Liver (tissue), 9 donors: ENCODE data around the gene SEC61B. TPM values are rescaled to one million over a fixed set of nuclear protein-coding genes. Genes with fewer than 3 reads are reported as not detected.

Source experiments
- DNase-seq: peaks from one replicate; pipeline ENCODE4 v3.0.0-alpha.2; 2017; ENCODE audit warnings: low spot score
- H3K27ac ChIP-seq, 2 donors: one replicate each; pipeline ENCODE4 v1.7.0; 2013; ENCODE audit warnings: inconsistent platforms in 2 of 2, low read length in 2 of 2, control low read depth in 1 of 2, low read depth in 1 of 2, mild to moderate bottlenecking in 1 of 2
- H3K27me3 ChIP-seq, 4 donors: one replicate each; pipeline versions ENCODE4 v1.6.1 to v1.7.0; 2013; ENCODE audit warnings: low read length in 3 of 4, inconsistent platforms in 1 of 4, mild to moderate bottlenecking in 1 of 4, moderate library complexity in 1 of 4; ENCODE audit not compliant: control insufficient read depth in 4 of 4, insufficient read depth in 4 of 4
- H3K36me3 ChIP-seq, 4 donors: one replicate each; pipeline versions ENCODE4 v1.6.1 to v1.7.0; 2013; ENCODE audit warnings: low read length in 3 of 4, mild to moderate bottlenecking in 3 of 4, low read depth in 1 of 4, moderate library complexity in 1 of 4; ENCODE audit not compliant: control insufficient read depth in 4 of 4, insufficient read depth in 3 of 4
- H3K4me1 ChIP-seq, 4 donors: one replicate each; pipeline versions ENCODE4 v1.6.1 to v1.7.0; 2013; ENCODE audit warnings: low read length in 3 of 4, mild to moderate bottlenecking in 3 of 4, moderate library complexity in 1 of 4; ENCODE audit not compliant: control insufficient read depth in 4 of 4, insufficient read depth in 4 of 4
- H3K4me3 ChIP-seq, 3 donors: one replicate each; pipeline versions ENCODE4 v1.6.1 to v1.7.0; 2013; ENCODE audit warnings: low read length in 3 of 3, control low read depth in 1 of 3, low read depth in 1 of 3, mild to moderate bottlenecking in 1 of 3
- H3K9ac ChIP-seq, 2 donors: one replicate each; pipeline ENCODE4 v1.7.0; 2013; ENCODE audit warnings: low read length in 2 of 2, mild to moderate bottlenecking in 2 of 2, moderate library complexity in 2 of 2, control low read depth in 1 of 2, low read depth in 1 of 2
- H3K9me3 ChIP-seq, 4 donors: one replicate each; pipeline versions ENCODE4 v1.6.1 to v1.7.0; 2013; ENCODE audit warnings: low read length in 3 of 4; ENCODE audit not compliant: control insufficient read depth in 4 of 4
- EGR1 ChIP-seq, 2 donors: IDR thresholded peaks; 2 replicates each; pipeline ENCODE4 v1.6.1; 2016 to 2018; ENCODE audit warnings: antibody characterized with exemption in 2 of 2, low read depth in 2 of 2
- GABPA ChIP-seq, 2 donors: IDR thresholded peaks in 1 of 2; conservative IDR thresholded peaks in 1 of 2; 2 replicates each; pipeline ENCODE4 v1.6.1; 2016; ENCODE audit warnings: antibody characterized with exemption in 2 of 2, mild to moderate bottlenecking in 1 of 2, moderate library complexity in 1 of 2
- HNF4A ChIP-seq, 2 donors: conservative IDR thresholded peaks; 2 replicates each; pipeline ENCODE4 v1.6.1; 2016; ENCODE audit warnings: antibody characterized with exemption in 2 of 2, mild to moderate bottlenecking in 2 of 2
- HNF4G ChIP-seq: IDR thresholded peaks from 2 replicates; pipeline ENCODE4 v1.6.1; 2016; ENCODE audit warnings: antibody characterized with exemption
- JUND ChIP-seq, 2 donors: IDR thresholded peaks; 2 replicates each; pipeline ENCODE4 v1.6.1; 2016; ENCODE audit warnings: antibody characterized with exemption in 2 of 2
- NR2F2 ChIP-seq: IDR thresholded peaks from 2 replicates; pipeline ENCODE4 v1.6.1; 2016; ENCODE audit warnings: antibody characterized with exemption
- RAD21 ChIP-seq, 2 donors: IDR thresholded peaks; 2 replicates each; pipeline ENCODE4 v1.6.1; 2016; ENCODE audit warnings: antibody characterized with exemption in 2 of 2, mild to moderate bottlenecking in 2 of 2
- REST ChIP-seq: IDR thresholded peaks from 2 replicates; pipeline ENCODE4 v1.6.1; 2016; ENCODE audit warnings: antibody characterized with exemption, mild to moderate bottlenecking
- SP1 ChIP-seq: IDR thresholded peaks from 2 replicates; pipeline ENCODE4 v1.6.1; 2018; ENCODE audit warnings: antibody characterized with exemption, mild to moderate bottlenecking
- TAF1 ChIP-seq: conservative IDR thresholded peaks from 2 replicates; pipeline ENCODE4 v1.6.1; 2016; ENCODE audit warnings: antibody characterized with exemption, mild to moderate bottlenecking
- YY1 ChIP-seq: IDR thresholded peaks from 2 replicates; pipeline ENCODE4 v1.6.1; 2016; ENCODE audit warnings: antibody characterized with exemption, mild to moderate bottlenecking
- WGBS: extraction: QIAGEN DNeasy Blood & Tissue Kit; methylation state at CpG from one replicate; pipeline ENCODE4 v1.1.7; 2013; 5-methylcytosine and 5-hydroxymethylcytosine counted together
- polyA plus RNA-seq, 2 donors: library from polyadenylated mRNA; stranded (reverse) in 1 of 2; unstranded in 1 of 2; fragments of 200-250 nt in 1 of 2; fragments of >200 nt in 1 of 2; fragmentation: Nextera tagmentation in 1 of 2; extraction: Ambion mirVana in 1 of 2; gene quantifications; one replicate each; pipeline versions ENCODE4 v1.2.1 to v1.2.3, GENCODE V29; 2013 to 2015
- total RNA-seq, 2 donors: library from RNA; depleted of rRNA; stranded (reverse); fragments of >200 nt; gene quantifications; one replicate each; pipeline ENCODE4 v1.2.3, GENCODE V29; 2014
- TF ChIP-seq, protein P1 (sequence below): fragments of 150-350 bp; IDR thresholded peaks from 2 replicates; pipeline ENCODE4 v1.5.1; 2017; ENCODE audit warnings: improper control_type of control experiment, low read depth, low read length; ENCODE audit not compliant: missing input control
- TF ChIP-seq, protein P2 (sequence below): IDR thresholded peaks from 2 replicates; pipeline ENCODE4 v1.6.1; 2016; ENCODE audit warnings: antibody characterized with exemption
- TF ChIP-seq, protein P3 (sequence below): IDR thresholded peaks from 2 replicates; pipeline ENCODE4 v1.6.1; 2016; ENCODE audit warnings: antibody characterized with exemption
- donor health status: healthy.
- donor health status: healthy.
- donor health status: healthy.
- donor health status: healthy.
- donor health status: healthy.

SEC61B gene
- total and polyA plus RNA-seq, 4 donors: 84.1 to 431 (median 228) TPM

DNA sequence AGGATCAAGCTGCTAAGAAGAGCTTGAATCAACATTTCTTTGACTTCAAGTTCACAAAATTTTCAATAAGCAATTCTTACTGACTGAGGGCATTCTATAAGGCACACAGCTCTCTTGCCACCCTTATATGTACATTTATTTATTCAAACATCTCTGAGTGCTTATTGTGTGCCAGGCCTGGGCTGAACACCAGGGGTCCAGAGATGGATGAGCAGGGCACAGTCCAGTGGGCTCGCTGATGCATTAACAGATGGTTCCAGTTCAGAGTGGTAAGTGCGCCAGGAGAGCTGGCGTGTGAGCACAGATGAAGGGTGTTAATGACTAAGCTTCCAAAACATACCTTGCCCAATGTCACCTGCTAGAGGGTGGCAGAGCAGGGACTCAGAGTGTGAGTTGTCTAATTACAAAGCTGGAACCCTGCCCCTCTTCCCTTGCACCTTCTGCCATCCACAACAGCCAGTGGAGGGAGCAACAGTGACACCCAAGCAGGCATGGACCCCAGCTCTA, 24.9 kb upstream of the SEC61B start:
- Histone ChIP-seq H3K9me3 (no peaks in the 10 kb centered on the region), H3K27me3 (no peaks in the 10 kb centered on the region), H3K4me3 (no peak overlapping the region), H3K9ac (no peak overlapping the region), H3K27ac (no peak overlapping the region), H3K4me1 (no peaks in the 10 kb centered on the region), H3K36me3 (no peaks in the 10 kb centered on the region)
- no peak for DNase-seq
- TF ChIP-seq NR2F2 (no peak), HNF4A (conservative IDR thresholded peaks at IDR 0.05) (no peak), GABPA (IDR thresholded peaks at IDR 0.05 in 1 of 2, conservative IDR thresholded peaks at IDR 0.05 in 1 of 2) (no peak), RAD21 (IDR thresholded peaks at IDR 0.05) (no peak), TAF1 (no peak), HNF4G (no peak), REST (no peak), SP1 (no peak), JUND (IDR thresholded peaks at IDR 0.05) (no peak)
- TF ChIP-seq, protein P1, sequence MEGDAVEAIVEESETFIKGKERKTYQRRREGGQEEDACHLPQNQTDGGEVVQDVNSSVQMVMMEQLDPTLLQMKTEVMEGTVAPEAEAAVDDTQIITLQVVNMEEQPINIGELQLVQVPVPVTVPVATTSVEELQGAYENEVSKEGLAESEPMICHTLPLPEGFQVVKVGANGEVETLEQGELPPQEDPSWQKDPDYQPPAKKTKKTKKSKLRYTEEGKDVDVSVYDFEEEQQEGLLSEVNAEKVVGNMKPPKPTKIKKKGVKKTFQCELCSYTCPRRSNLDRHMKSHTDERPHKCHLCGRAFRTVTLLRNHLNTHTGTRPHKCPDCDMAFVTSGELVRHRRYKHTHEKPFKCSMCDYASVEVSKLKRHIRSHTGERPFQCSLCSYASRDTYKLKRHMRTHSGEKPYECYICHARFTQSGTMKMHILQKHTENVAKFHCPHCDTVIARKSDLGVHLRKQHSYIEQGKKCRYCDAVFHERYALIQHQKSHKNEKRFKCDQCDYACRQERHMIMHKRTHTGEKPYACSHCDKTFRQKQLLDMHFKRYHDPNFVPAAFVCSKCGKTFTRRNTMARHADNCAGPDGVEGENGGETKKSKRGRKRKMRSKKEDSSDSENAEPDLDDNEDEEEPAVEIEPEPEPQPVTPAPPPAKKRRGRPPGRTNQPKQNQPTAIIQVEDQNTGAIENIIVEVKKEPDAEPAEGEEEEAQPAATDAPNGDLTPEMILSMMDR: no peak
- TF ChIP-seq, protein P2, sequence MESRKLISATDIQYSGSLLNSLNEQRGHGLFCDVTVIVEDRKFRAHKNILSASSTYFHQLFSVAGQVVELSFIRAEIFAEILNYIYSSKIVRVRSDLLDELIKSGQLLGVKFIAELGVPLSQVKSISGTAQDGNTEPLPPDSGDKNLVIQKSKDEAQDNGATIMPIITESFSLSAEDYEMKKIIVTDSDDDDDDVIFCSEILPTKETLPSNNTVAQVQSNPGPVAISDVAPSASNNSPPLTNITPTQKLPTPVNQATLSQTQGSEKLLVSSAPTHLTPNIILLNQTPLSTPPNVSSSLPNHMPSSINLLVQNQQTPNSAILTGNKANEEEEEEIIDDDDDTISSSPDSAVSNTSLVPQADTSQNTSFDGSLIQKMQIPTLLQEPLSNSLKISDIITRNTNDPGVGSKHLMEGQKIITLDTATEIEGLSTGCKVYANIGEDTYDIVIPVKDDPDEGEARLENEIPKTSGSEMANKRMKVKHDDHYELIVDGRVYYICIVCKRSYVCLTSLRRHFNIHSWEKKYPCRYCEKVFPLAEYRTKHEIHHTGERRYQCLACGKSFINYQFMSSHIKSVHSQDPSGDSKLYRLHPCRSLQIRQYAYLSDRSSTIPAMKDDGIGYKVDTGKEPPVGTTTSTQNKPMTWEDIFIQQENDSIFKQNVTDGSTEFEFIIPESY: no peak
- TF ChIP-seq, protein P3, sequence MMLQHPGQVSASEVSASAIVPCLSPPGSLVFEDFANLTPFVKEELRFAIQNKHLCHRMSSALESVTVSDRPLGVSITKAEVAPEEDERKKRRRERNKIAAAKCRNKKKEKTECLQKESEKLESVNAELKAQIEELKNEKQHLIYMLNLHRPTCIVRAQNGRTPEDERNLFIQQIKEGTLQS: no peak
- 96% methylated on average over 3 of the region's 3 CpGs for WGBS

- no peak overlapping the region for H3K27ac ChIP-seq
- WGBS: 85% methylated on average over 9 of the region's 9 CpGs
- no peak overlapping the region for H3K9ac ChIP-seq
- no peaks in the 10 kb centered on the region for H3K27me3 ChIP-seq
- no peaks in the 10 kb centered on the region for H3K9me3 ChIP-seq
- DNase-seq: no peak
- H3K36me3 ChIP-seq: no peaks in the 10 kb centered on the region
- no peak for TF ChIP-seq YY1
- TF ChIP-seq EGR1 (IDR thresholded peaks at IDR 0.05; ENCODE audit: low read depth in 2 of 2): no peak
- H3K4me1 ChIP-seq: no peaks in the 10 kb centered on the region
- H3K4me3 ChIP-seq: no peak overlapping the region
Observed at GRCh38 chr9:99197987-99198386, 24.1 kb upstream of the SEC61B start.
